Caco-2 (cell line): ENCODE data around the gene MRGPRD. TPM values are rescaled to one million over a fixed set of nuclear protein-coding genes. Genes with fewer than 3 reads are reported as not detected.

Experiments used
- BruUV-seq: library from RNA; stranded (reverse); fragments of 400-500 nt; replicated peaks from 2 replicates; lab custom pipeline; 2021; lab: Mats Ljungman, UMichigan
- CTCF ChIA-PET: fragments of 300-600 bp; sonication (Branson Sonifier 250); formaldehyde crosslinking; loops from one replicate; lab custom pipeline; 2022; ENCODE audit warnings: antibody characterized with exemption; lab: Charles Lee
- POLR2A ChIA-PET: fragments of 300-600 bp; sonication (Branson Sonifier 250); formaldehyde crosslinking; loops from one replicate; lab custom pipeline; 2022; ENCODE audit warnings: antibody characterized with exemption; lab: Charles Lee
- DNase-seq, 2 experiments: peaks; one replicate each; pipeline versions ENCODE4 v3.0.0 to v3.0.0-alpha.2; 2020 to 2022
- H3K27me3 ChIP-seq: replicated peaks from 2 replicates; pipeline ENCODE4 v1.6.0; 2011; ENCODE audit warnings: low read length; ENCODE audit not compliant: control insufficient read depth, insufficient read depth
- H3K36me3 ChIP-seq: 2 replicates; pipeline ENCODE4 v1.5.1; 2011; ENCODE audit warnings: low read length; ENCODE audit not compliant: control insufficient read depth, insufficient read depth
- H3K4me1 ChIP-seq: fragments of 250-450 bp; sonication (Bioruptor Pico); 2 replicates; pipeline ENCODE4 v1.5.1; 2020; ENCODE audit warnings: mild to moderate bottlenecking
- H3K4me3 ChIP-seq: 2 replicates; pipeline ENCODE4 v1.5.1; 2011; ENCODE audit warnings: low read depth, mild to moderate bottlenecking, control low read depth, low read length
- H3K9me3 ChIP-seq: fragments of 250-450 bp; sonication (Bioruptor Pico); 2 replicates; pipeline ENCODE4 v1.5.1; 2020; ENCODE audit warnings: mild to moderate bottlenecking, moderate library complexity
- H3K27ac Mint-ChIP-seq: one replicate; pipeline ENCODE4 v1.8.0; 2022; ENCODE audit warnings: mixed read lengths; ENCODE audit not compliant: unreplicated experiment
- H3K27me3 Mint-ChIP-seq: one replicate; pipeline ENCODE4 v1.8.0; 2022; ENCODE audit warnings: mixed read lengths; ENCODE audit not compliant: insufficient read depth, unreplicated experiment
- H3K36me3 Mint-ChIP-seq: one replicate; pipeline ENCODE4 v1.8.0; 2022; ENCODE audit warnings: mild to moderate bottlenecking, mixed read lengths; ENCODE audit not compliant: insufficient read depth, unreplicated experiment
- H3K4me1 Mint-ChIP-seq: one replicate; pipeline ENCODE4 v1.8.0; 2022; ENCODE audit warnings: low read depth, mixed read lengths; ENCODE audit not compliant: unreplicated experiment
- H3K4me3 Mint-ChIP-seq: one replicate; pipeline ENCODE4 v1.8.0; 2022; ENCODE audit warnings: mild to moderate bottlenecking, moderate library complexity, mixed read lengths; ENCODE audit not compliant: unreplicated experiment
- H3K9me3 Mint-ChIP-seq: one replicate; pipeline ENCODE4 v1.8.0; 2022; ENCODE audit warnings: mixed read lengths; ENCODE audit not compliant: unreplicated experiment
- intact Hi-C: fragments of 100-400 bp; cut with micrococcal nuclease; formaldehyde crosslinking; loops from one replicate; pipeline ENCODE4 v1.10.0; 2022; ENCODE audit not compliant: unreplicated experiment
- total RNA-seq: library from RNA; stranded (reverse); gene quantifications from 2 replicates; pipeline ENCODE4 v1.2.3, GENCODE V29; 2022
- TF ChIP-seq, protein P1 (sequence below), 2 experiments: fragments of 200-600 bp in 1 of 2; IDR thresholded peaks; 1 replicate in 1 of 2; 2 replicates in 1 of 2; pipeline versions ENCODE4 v1.5.1 to v1.8.0; 2011 to 2022; ENCODE audit warnings: antibody characterized with exemption in 1 of 2, control low read depth in 1 of 2, inconsistent platforms in 1 of 2, low read depth in 1 of 2, low read length in 1 of 2, mild to moderate bottlenecking in 1 of 2, moderate library complexity in 1 of 2; ENCODE audit not compliant: insufficient read depth in 1 of 2, severe bottlenecking in 1 of 2, unreplicated experiment in 1 of 2

MRGPRD gene
- total RNA-seq, 1 experiment from 2014 or later, result not detected

DNA sequence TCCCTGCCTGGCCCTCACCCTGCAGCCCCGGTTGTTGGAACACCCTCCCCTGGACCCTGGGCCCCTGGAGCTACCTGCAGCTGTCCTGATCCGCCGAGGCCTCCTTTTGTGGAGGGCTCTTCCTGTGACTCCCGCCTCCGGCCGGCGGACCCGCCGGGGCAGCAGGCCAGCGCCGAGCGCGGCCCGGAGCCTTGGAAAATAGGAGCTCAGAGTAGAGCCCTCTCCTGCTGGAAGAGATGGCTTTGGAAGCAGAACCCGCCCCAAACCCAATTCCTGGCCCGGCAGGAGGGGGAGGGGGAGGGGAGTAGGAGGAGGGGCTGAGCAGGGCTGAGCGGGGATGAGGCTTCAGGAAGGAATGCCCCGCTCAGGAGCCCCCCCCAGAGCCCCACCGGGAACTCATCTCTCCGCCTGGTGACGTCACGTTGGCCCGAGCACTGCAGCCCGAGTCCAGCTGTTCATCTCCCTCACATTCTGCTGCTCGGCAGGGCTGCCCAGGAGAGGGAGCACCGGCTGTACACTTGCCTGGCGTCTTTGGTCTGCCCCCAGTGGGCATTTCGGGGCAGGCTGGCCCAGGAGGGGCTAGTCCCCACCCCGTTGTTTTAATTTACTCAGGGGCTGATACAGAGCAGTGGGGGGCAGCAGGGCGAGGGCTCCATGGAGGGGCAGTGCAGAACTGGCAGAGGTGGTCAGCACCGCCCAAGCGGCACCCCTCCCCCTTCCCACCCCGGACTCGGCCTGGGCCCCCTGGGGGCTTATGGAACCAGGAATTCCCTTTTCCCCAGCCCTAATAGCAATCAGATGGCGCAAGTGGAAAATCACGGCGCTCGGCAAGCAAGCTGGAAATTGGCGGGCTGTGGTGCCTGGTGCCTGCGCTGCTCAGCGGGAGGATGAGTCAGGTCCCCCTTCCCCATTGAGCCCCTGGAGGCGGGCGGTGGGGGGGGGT, 32.5 kb upstream of the MRGPRD start, which contains the start of gene MRGPRF:
TSS of gene MRGPRF (minus strand) at position 238 of the 943 bp plus-strand sequence. CDS start 3,345 bp downstream, outside the sequence.
- Histone ChIP-seq H3K36me3 (no peaks in the 10 kb centered on the region), H3K9me3 (no peaks in the 10 kb centered on the region), H3K4me3 (no peak within 1 kb of the TSS), H3K27me3 (no peaks in the 10 kb centered on the region), H3K4me1 (peaks cover 38% of the 10 kb centered on the region)
- Mint-ChIP-seq H3K27me3 (no peaks in the 10 kb centered on the region), H3K4me3 (no peak within 1 kb of the TSS), H3K27ac (peak within 1 kb of the TSS; percentile 5), H3K4me1 (peaks cover 12% of the 10 kb centered on the region), H3K9me3 (peaks cover 10% of the 10 kb centered on the region), H3K36me3 (peaks cover 6% of the 10 kb centered on the region)
- intact Hi-C loops, result no loop called here
- POLR2A ChIA-PET, result no interaction called here
- no TSS peak for BruUV-seq
- TF ChIP-seq, protein P1, sequence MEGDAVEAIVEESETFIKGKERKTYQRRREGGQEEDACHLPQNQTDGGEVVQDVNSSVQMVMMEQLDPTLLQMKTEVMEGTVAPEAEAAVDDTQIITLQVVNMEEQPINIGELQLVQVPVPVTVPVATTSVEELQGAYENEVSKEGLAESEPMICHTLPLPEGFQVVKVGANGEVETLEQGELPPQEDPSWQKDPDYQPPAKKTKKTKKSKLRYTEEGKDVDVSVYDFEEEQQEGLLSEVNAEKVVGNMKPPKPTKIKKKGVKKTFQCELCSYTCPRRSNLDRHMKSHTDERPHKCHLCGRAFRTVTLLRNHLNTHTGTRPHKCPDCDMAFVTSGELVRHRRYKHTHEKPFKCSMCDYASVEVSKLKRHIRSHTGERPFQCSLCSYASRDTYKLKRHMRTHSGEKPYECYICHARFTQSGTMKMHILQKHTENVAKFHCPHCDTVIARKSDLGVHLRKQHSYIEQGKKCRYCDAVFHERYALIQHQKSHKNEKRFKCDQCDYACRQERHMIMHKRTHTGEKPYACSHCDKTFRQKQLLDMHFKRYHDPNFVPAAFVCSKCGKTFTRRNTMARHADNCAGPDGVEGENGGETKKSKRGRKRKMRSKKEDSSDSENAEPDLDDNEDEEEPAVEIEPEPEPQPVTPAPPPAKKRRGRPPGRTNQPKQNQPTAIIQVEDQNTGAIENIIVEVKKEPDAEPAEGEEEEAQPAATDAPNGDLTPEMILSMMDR (IDR thresholded peaks at IDR 0.05; ENCODE audit: insufficient read depth in 1 of 2, low read depth in 1 of 2, low read length in 1 of 2, severe bottlenecking in 1 of 2, unreplicated experiment in 1 of 2), result peak in 1 of 2 experiments; percentile 17
- peak in 1 of 2 experiments; percentile 35 for DNase-seq
- CTCF ChIA-PET, result interaction anchor here (0.6 to 0.7 kb wide), 2 partner anchors 26 to 109 kb away, joined by 3 to 8 read pairs; partner anchors contain the start of gene IGHMBP2

DNA sequence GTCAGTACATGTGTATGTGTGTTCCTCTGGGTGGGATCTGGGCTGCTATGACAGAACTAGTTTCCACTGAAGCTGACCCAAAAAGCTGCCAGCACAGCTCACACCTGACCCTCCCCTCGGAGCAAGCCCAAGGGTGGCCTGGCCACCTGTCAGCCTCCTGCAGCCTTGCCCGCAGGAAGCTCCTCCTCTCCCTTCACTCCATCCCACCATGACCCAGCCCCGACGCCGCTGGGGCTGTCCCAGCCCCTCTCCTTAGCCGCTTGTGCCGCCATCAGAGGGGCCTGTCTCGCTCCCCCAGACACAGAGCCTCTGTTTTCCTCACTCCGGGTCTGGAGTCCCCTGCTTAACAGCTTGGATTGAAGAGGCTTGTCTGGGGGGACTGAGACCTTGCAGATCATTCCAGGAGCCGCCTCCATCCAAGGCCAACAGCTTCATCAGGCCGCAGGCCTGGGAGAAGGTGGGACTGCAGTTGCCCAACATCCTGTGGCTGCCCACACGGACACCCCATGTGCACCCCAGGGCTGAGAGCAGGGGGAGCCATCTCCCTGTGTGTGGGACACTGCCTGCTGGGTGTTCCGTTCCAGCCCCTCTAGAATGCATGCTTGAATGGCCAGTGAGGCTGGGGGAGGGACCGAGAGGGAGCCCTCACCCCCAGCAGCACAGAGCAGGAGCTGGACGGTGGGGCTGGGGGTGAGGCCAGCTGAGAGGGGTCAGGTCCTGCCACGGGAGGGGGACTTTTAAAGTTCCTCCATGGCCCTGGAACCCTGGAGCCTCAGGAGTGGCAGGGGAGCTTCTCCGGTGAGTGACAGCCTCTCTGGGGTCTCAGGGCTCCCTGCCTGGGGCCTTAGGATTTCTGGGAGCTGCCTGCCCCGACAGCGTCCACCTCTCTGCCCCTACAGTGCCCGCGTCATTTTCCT, 31.6 kb upstream of the MRGPRD start:
- Histone ChIP-seq H3K4me3 (no peak overlapping the region), H3K36me3 (no peaks in the 10 kb centered on the region), H3K27me3 (no peaks in the 10 kb centered on the region), H3K9me3 (no peaks in the 10 kb centered on the region), H3K4me1 (peaks cover 47% of the 10 kb centered on the region)
- Mint-ChIP-seq H3K4me3 (no peak overlapping the region), H3K9me3 (peaks cover 10% of the 10 kb centered on the region), H3K36me3 (peaks cover 6% of the 10 kb centered on the region), H3K27ac (peak overlapping the region; percentile 5), H3K27me3 (no peaks in the 10 kb centered on the region), H3K4me1 (peaks cover 21% of the 10 kb centered on the region)
- BruUV-seq, result no TSS peak
- ChIA-PET CTCF (interaction anchor here (0.6 kb wide), 1 partner anchor 27 kb away, joined by 3 read pairs; no protein-coding TSS in a partner anchor), POLR2A (no interaction called here)
- intact Hi-C loops, result no loop called here
- no peak for DNase-seq
- TF ChIP-seq, protein P1 (IDR thresholded peaks at IDR 0.05; ENCODE audit: insufficient read depth in 1 of 2, low read depth in 1 of 2, low read length in 1 of 2, severe bottlenecking in 1 of 2, unreplicated experiment in 1 of 2), result no peak

DNA sequence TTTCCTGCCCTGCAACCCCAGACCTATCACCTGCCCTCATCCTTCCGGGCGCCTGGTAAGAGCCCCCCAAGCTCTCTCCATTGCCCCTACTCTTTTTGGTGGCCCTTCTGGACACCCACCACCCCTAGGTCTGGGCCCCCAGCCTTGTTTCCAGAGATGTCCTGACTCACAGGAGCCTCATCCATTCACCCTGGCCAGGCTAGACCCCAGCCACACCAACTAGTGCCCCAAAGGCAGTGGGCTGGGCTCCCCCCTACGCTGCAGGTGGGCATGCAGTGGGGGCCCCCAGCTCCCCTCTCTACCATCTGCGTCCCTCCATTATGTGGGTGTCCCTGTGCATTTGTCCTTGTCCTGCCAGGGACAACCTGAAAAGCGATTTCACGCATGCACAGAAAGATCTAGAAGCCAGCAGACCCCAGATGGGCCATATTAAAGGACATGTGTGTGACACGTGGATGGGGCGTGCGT, 30.9 kb upstream of the MRGPRD start:
- Mint-ChIP-seq H3K36me3 (peaks cover 6% of the 10 kb centered on the region), H3K4me3 (no peak overlapping the region), H3K27me3 (no peaks in the 10 kb centered on the region), H3K9me3 (peaks cover 8% of the 10 kb centered on the region), H3K4me1 (peaks cover 28% of the 10 kb centered on the region), H3K27ac (peak overlapping the region; percentile 5)
- Histone ChIP-seq H3K9me3 (no peaks in the 10 kb centered on the region), H3K36me3 (no peaks in the 10 kb centered on the region), H3K4me1 (peaks cover 54% of the 10 kb centered on the region), H3K27me3 (no peaks in the 10 kb centered on the region), H3K4me3 (no peak overlapping the region)
- POLR2A ChIA-PET, result no interaction called here
- CTCF ChIA-PET, result no interaction called here
- intact Hi-C loops, result no loop called here
- BruUV-seq, result no TSS peak
- no peak for DNase-seq
- TF ChIP-seq, protein P1 (IDR thresholded peaks at IDR 0.05; ENCODE audit: insufficient read depth in 1 of 2, low read depth in 1 of 2, low read length in 1 of 2, severe bottlenecking in 1 of 2, unreplicated experiment in 1 of 2), result no peak
